Measurements from ENCODE around the gene ABCC6. TPM values are rescaled to one million over a fixed set of nuclear protein-coding genes. Genes with fewer than 3 reads are reported as not detected.

ABCC6 gene
- polyA plus RNA-seq, 4 donors: 8.3 to 22.1 (median 16.7) TPM

Other genes with a start within 250 kb of the ABCC6 start
- gene NOMO3, start 9.0 kb upstream of the ABCC6 start, polyA plus RNA-seq (ENCODE audit: insufficient read length in 4 of 4): 10 to 100 TPM; 34.5 to 62.7 (median 48.5) TPM
- gene NPIPA7, start 155.6 kb upstream of the ABCC6 start, polyA plus RNA-seq (ENCODE audit: insufficient read length in 4 of 4): 10 to 100 TPM in 3 of 4 donors, 1 to 10 TPM in 1; 9.8 to 30.3 (median 19.5) TPM

Measured in left renal pelvis (tissue), 4 donors.